Islet of Langerhans (tissue), 1 donor: ENCODE measurements around the gene OR2J2.
"Not testable (repeated sequence)": the region's sequence is repeated elsewhere in the genome, so short reads cannot be mapped to it uniquely, and the experiment has no call there.

ENCODE experiments used
- FAIRE-seq: peaks from one replicate; lab custom pipeline; 2011; peaks lifted over from hg19 to GRCh38; lab: Jason Lieb, UNC

OR2J2 gene

DNA sequence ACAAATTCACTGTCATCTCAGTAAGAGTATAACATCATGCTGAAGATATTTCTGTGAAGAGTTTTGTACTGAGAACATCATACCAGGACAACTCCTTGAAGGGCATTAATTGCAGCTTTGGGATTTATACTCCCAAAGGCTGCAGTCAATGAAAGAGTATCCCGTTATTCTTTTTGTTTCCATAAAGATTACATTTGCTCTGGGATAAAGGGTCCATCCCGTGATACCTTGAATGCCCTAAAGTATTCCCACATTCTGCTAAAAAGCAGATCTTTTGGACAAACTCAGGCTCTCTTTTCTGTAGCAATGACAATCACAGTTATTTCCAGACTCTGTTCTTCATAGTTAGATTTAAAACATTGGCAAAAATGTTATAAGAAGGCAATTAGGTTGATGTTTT lies at the start of gene OR2J2:
TSS of gene OR2J2 (plus strand) at position 301 of the 400 bp plus-strand sequence. CDS start 2,729 bp downstream, outside the sequence.
- not testable (repeated sequence) for FAIRE-seq

DNA sequence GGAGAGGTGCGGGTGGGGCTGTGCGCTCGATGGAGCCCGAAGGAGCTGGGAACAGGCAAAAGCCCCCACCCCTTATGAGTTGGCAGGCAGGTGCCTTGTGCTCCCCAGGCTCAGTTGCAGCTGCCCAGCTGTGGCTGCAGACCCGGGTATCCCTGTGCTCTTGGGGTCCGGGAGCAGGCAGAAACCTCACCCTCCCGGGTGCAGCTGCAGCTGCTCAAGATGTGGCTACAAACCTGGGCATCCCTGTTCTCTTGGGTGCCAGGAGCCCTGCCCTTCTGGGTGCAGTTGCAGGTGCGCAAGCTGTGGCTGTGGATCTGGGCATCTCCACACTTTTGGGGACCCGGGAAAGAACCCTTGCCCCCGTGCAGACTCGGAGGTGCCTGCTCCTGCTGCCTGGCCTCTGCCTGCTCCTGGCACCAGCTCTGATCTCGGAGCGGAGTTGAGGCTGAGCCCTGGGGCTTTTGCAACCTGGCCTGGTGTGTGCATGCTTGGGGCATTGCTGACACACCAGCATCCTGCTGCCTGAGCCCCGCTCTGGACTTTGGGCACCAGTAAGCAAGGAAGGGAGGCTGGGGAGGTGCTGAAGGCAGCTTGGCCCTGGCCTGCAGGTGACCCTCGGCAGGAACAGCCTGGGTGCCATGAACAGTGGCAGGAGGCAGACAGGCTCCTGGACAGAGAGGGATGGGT lies 41.2 kb upstream of the OR2J2 start:
- FAIRE-seq: no peak

DNA sequence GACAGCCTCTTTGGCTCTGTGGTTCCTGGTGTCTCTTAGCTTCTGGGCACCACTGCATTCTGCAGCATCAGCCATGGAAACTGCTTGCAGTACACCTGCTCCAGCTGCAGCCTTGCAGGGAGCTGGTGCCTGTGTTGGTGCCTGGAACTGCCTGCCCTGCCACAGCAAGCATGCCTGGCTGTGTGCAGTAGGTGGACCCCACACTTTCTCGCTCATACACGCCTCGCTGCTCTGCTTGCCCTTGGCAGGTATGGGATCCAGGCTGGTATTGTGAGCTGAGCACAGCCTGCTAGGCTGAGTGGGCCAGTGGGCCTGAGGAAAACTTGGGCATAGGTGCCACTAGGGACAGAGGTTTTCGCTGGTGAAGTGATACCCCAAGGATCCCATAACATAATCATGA lies 40.1 kb upstream of the OR2J2 start:
- FAIRE-seq: no peak

DNA sequence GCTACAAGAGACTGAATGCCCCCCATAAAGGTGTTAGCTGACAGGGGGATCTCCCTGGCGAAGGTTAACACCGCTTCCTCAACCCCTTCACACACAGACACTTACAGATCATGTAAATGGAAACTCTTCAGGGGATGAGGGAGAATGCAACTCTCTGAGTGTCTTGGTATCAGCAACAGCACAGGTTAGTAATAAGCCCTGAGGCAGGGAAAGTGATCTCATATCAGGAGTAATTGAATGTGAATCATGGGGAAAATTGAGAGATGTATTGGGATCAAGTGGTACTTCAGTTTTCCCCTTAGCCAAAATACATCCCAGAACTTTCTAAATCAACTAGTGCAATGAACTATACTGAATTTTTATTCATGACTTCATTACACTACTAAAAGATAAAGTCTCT lies 39.0 kb upstream of the OR2J2 start:
- FAIRE-seq: no peak

DNA sequence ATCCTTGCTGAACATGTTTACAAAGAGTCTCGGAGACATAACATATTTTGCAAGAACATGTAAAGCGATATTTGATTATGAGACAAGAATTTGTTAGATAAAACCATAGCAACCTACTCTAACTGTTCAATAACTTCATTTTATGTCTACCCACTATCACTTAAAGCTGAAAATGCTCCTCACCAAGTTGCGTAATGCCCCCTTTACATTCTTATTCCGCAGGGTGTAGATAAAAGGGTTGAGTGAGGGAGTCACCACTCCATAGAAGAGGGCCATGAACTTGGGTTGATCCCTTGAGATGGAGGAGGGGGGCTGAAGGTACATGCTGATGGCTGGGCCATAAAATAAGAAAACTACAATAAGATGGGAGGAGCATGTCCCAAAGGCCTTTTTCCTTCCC lies 33.0 kb upstream of the OR2J2 start:
- no peak for FAIRE-seq

DNA sequence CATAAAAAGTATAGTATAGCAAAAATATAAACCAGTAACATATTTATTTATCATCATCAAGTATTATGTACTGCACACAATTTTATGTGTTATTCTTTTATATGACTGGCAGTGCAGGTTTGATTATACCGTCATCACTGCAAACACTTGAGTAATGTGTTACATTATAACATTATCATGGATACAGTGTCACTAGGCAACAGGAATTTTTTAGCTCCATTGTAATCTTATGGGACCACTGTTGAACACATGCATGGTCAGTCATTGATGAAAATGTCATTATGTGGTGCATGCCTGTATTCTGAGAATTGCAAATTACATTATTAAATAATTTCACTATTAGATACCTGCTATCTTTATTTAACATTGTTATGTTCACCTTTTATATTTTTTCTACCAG lies 29.1 kb upstream of the OR2J2 start:
- peak; percentile 41 for FAIRE-seq

DNA sequence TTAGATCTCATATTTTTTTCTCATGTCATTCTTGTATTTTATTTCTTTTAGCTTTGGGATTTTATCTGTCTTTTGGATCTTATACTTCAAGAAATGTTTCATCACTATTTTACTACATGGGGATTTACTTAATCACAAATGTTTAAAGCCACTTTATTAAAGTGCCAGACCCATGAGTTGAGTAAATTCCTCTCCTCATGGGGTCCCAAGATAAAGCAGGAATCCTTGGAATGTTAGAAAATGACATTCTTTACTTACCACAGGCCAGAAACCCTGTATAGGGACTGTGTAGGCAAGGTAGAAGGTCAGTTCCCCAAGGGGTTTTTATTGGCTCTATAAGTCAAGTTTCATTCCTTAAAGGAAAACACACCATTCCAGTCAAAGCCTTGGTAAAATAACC lies 28.4 kb upstream of the OR2J2 start:
- no peak for FAIRE-seq

DNA sequence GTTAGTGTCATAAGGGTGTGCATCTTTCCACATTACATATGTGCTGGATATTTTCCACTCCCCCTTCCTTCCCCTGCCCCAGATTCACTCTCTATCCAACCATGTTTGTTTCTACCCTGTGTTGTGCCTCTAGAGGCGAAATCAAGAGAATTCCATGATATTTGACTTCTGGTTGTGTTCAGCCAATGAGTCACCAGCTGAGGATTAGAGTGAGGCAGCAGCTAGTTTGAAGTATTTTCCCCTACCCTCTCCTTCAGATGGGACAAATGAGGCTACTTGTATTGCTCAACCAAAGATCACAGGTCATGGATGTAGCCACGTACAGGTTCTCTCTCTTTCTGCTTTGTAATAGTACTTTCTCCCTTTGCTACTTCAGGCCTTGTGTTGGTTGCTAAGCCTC lies 24.5 kb upstream of the OR2J2 start:
- FAIRE-seq: no peak

DNA sequence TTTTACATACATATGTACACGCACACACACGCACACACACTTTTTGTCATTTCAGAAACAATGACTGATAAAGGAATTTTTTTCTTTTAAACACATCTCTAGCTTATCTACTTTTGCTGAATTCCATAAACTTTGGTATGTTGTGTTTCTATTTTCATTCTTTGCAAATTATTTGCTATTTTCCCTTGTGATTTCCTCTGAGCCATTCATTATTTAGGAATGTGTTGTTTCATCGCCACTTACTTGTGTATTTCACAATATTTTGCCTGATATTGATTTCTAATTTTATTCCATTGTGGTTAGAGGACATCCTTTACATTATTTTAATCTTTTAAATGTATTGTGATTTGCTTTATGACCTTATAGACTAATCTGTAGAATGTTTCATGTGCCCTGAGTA lies 23.6 kb upstream of the OR2J2 start:
- no peak for FAIRE-seq

DNA sequence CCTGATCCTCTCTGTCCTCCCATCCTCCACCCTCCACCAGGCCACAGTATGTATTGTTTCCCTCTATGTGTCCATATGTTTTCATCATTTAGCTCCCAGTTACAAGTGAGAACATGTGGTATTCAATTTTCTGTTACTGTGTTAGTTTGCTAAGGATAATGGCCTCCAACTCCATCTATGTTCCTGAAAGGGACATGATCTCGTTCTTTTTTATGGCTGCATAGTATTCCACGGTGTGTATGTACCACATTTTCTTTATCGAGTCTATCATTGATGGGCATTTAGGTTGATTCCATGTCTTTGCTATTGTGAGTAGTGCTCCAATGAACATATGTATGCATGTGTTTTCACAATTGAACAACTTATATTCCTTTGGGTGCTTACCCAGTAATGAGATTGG lies 21.3 kb upstream of the OR2J2 start:
- FAIRE-seq: not testable (repeated sequence)

DNA sequence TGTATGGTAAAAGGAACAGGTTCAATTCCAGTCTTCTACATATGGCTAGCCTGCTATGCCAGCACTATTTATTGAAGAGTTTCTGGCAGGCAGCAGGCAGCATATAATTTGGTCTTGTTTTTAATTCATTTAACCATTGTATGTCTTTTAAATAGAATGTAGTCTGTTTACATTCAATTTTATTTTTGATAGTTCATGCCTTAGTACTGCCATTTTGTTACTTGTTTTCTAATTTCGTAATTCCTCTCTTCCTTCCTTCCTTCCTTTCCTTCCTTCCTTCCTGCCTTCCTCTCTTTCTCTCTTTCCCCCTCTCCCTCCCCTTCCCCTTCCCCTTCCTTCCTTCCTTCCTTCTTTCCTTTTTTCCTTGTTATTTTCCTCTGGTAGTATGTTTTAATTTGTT lies 17.6 kb upstream of the OR2J2 start:
- FAIRE-seq: no peak

DNA sequence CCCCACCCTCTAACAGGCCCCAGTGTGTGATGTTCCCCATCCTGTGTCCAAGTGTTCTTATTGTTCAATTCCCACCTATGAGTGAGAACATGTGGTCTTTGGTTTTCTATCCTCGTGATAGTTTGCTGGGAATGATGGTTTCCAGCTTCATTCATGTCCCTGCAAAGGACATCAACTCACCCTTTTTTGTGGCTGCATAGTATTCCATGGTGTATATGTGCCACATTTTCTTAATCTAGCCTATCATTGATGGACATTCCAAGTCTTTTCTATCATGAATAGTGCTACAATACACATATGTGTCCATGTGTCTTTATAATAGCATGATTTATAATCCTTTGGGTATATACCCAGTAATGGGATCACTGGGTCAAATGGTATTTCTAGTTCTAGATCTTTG lies 15.5 kb upstream of the OR2J2 start:
- FAIRE-seq: not testable (repeated sequence)

DNA sequence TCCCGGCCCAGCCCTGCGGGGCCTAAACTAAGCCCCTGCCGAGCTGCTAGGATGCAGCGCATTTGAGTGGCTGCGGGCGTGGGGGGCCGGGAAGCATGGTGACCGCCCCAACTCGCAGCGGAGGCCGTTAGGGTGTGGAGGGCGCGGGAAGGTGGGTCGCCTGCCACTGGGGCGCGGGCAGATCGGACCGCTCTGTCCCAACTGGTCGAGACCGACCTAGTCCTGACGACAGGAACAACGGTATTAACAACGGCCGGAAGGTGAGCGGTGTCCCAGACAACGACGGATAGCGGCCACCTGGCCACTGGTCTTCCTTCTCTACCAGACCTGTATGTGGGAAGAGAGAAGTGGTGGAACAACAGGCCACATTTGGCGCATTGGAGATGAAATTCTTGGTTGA lies 10.8 kb upstream of the OR2J2 start:
- not testable (repeated sequence) for FAIRE-seq

DNA sequence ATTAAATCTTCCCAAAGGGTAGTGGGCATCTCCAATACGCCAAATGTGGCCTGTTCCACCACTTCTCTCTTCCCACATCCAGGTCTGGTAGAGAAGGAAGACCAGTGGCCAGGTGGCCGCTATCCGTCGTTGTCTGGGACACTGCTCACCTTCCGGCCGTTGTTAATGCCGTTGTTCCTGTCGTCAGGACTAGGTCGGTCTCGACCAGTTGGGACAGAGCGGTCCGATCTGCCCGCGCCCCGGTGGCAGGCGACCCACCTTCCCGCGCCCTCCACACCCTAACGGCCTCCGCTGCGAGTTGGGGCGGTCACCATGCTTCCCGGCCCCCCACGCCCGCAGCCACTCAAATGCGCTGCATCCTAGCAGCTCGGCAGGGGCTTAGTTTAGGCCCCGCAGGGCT lies 5.1 kb upstream of the OR2J2 start:
- FAIRE-seq: not testable (repeated sequence)

DNA sequence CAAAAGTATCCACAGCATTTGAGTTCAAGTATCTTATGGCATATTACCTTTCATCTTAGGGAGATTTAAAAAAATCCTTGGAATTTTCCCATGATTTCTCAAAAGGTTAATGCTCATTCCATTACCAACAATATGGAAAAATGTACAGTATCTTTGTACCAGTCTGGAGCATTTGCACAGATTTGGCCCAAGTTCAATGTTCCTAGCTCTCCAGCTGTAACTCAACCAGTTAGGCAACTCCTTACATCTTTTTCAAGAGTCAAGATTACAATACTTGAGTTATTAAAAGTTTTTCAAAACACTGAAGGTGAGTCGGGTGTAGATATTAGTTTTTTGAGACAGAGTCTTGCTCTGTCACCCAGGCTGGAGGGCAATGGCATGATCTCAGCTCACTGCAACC lies 1.0 kb downstream of the OR2J2 start:
- FAIRE-seq: no peak

DNA sequence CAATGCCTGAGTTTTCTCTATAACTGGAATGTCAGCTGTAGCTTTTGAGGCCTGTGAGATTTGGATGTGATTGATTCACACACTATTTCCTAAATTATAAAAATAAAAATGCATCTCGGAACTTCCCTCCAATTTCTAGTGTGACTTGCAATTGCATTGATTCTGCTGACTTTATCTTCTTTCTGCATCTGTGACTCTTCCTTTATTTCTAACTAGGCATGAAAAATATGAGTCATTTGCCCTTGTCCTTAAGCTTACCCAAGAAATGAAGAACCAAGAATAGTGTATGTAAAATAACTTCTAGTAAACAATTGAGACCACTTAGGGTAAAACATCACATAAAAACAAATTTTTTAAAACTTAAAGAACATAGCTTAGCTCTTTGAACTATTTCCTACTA lies 12.9 kb downstream of the OR2J2 start:
- FAIRE-seq: no peak

DNA sequence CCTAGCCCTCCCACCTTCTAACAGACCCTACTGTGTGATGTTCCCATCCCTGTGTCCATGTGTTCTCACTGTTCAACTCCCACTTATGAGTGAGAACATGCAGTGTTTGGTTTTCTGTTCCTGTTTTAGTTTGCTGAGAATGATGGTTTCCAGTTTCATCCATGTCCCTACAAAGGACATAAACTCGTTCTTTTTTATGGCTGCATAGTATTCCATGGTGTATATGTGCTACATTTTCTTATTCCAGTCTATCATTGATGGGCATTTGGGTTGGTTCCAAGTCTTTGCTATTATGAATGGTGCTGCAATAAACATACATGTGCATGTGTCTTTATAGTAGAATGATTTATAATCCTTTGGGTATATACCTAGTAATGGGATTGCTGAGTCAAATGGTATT lies 18.0 kb downstream of the OR2J2 start:
- FAIRE-seq: not testable (repeated sequence)

DNA sequence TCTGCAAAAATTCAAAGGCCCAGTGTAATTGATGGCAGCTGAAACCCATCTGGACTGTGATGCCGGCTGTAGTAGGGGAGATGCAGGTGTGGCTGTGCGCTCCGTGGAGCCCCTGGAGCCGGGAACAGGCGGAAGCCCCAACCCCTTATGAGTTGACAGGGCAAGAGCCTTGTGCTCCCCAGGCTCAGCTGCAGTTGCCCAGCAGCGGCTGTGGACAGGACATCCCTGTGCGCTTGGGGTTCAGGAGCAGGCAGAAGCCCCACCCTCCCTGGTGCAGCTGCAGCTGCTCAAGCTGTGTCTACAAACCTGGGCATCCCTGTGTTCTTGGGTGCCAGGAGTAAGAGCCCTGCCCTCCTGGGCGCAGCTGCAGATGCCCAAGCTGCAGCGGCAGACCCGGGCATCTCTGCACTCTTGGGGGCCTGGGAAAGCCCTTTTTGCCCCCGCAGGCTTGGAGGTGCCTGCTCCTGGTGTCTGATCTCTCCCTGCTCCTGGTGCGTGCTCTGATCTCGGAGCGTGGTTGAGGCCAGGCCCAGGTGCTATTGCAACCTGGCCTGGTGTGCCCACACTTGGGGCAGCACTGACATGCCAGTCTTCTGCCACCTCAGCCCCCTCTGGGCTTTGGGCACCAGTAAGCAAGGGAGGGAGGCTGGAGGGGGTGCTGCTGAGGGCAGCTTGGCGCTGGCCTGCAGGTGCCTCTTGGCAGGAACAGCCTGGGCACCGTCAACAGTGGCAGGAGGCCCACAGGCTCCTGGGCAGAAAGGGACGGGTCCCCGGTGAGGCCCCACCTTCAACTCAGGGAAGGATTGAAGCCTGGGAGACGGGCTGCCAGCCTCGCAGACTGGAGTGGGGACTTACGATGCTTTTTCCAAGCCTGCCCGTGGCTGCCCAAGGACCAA lies 30.3 kb downstream of the OR2J2 start:
- FAIRE-seq: no peak

DNA sequence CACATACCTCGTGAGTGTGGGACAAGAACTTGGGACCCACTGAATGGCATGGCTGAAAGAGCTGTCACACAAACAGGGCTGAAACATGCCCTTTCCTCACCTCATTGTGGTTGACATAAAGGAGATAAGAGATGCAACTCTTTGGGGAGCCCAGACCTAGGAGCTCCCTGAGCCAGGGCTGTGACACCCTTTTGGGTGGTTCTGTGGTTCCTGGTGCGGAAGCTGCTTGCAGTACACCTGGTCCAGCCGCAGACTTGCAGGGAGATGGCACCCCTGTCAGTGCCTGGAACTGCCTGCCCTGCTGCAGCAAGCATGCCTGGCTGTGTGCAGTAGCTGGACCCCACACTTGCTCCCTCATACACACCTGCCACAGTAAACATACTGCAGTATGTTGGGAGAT lies 31.3 kb downstream of the OR2J2 start:
- FAIRE-seq: no peak

DNA sequence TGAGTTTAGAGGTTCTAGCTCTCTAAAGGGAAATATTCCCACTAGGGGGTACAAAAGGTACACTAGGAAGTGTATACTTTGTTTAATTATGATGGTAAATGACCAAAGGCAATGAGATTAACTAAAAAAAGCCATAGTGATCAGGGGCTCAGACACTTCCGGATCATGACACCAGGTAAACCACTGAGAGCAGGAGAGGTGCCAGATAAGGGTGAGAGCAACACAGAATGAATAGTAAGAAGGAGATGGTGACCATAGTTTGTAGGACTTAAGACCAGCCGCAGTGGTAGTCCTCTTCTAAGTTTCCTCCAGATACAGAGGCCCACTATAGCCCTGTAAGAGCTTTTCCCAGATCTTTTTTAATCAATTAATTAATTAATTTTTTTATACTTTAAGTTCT lies 40.8 kb downstream of the OR2J2 start:
- FAIRE-seq: no peak

DNA sequence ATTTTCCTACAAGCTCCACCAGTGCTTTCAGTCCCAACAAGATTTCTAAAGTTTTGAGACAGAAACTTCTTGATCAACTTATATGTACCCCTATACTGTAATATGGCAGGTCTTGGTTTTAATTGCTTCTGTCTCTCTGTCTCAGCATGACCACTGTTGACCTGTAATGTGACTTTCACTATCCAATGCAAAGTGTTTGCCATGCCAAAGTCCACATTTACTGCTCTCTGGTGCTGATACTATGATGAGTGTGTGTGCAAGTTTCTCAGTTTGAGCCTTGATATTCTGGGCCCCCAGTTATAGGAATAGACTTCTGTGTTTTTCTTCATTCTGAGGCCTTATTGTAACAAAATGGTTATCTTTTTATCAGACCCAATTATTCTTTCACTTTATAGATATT lies 45.8 kb downstream of the OR2J2 start:
- no peak for FAIRE-seq

DNA sequence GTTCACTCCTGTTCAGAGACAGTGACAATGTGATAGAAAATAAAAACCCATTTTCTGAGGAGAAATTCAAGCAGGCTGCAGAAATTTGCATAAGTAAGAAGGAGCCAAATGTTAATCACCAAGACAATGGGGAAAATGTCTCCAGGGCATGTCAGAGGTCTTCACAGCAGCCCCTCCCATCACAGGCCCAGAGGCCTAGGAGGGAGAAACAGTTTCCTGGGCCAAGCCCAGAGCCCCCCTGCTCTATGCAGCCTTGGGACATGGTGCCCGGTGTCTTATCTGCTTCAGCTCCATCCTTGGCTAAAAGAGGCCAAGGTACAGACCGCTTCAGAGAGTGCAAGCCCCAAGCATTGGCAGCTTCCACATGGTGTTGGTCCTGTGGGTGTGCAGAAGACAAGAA lies 46.5 kb downstream of the OR2J2 start:
- FAIRE-seq: not testable (repeated sequence)

DNA sequence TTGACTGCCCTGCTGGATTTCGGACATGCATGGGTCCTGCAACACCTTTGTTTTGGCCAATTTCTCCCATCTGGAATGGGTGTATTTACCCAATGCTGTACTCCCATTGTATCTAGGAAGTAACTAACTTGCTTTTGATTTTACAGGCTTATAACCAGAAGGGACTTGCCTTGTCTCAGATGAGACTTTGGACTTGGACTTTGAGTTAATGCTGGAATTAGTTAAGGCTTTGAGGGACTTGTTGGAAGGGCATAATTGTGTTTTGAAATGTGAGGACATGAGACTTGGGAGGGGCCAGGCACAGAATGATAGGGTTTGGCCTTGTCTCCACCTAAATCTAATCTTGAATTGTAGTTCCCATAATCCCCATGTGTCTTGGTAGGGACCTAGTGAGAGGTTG lies 47.3 kb downstream of the OR2J2 start:
- FAIRE-seq: not testable (repeated sequence)
